ENCODE data around the gene TRDN. TPM values are rescaled to one million over a fixed set of nuclear protein-coding genes. Genes with fewer than 3 reads are reported as not detected.

Gene TRDN
- total RNA-seq, 1 experiment from 2014 or later = 10.4 TPM

GRCh38 chr6:123507582-123507981 lies 129.2 kb downstream of the TRDN start:
- Histone ChIP-seq H4K5ac (ENCODE audit: insufficient read length, low read depth, low read length) (no peak overlapping the region), H2AFZ (ENCODE audit: low read length) (no peak overlapping the region), H3K56ac (ENCODE audit: insufficient read length, low read depth, low read length) (no peak overlapping the region), H3K9ac (ENCODE audit: extremely low read depth, insufficient read length, low read length) (no peak overlapping the region), H3K79me2 (ENCODE audit: insufficient read depth, low read length) (no peaks in the 10 kb centered on the region), H3K79me1 (ENCODE audit: insufficient read depth, low read depth, low read length, poor library complexity, severe bottlenecking) (no peaks in the 10 kb centered on the region), H2BK12ac (ENCODE audit: insufficient read length, low read depth, low read length) (no peak overlapping the region), H4K91ac (ENCODE audit: insufficient read length, low read depth, low read length) (no peak overlapping the region), H3K4ac (ENCODE audit: low read depth, low read length) (no peak overlapping the region), H2BK120ac (ENCODE audit: low read depth, low read length, poor library complexity, severe bottlenecking) (no peak overlapping the region), H4K8ac (replicated peaks; ENCODE audit: insufficient read length, low read depth, low read length) (no peak overlapping the region), H2BK5ac (ENCODE audit: insufficient read length, low read length) (no peak overlapping the region), H3K27me3 (ENCODE audit: insufficient read depth, low read length) (no peaks in the 10 kb centered on the region), H2AK5ac (ENCODE audit: insufficient read length, low read length) (no peak overlapping the region), H3K18ac (ENCODE audit: insufficient read length, low read depth, low read length) (no peak overlapping the region), H3K4me2 (ENCODE audit: insufficient read depth, insufficient read length, low read length) (no peak overlapping the region), H3K23ac (ENCODE audit: insufficient read length, low read depth, low read length) (no peak overlapping the region), H3K23me2 (ENCODE audit: insufficient read length, low read depth, low read length, poor library complexity, severe bottlenecking) (no peaks in the 10 kb centered on the region), H3K14ac (ENCODE audit: insufficient read depth, low read length) (no peak overlapping the region), H3K4me1 (ENCODE audit: insufficient read depth, low read length) (no peaks in the 10 kb centered on the region), H4K20me1 (ENCODE audit: control insufficient read depth, insufficient read depth, insufficient read length) (no peaks in the 10 kb centered on the region), H2BK15ac (ENCODE audit: low read depth, low read length) (no peak overlapping the region), H3K27ac (ENCODE audit: insufficient read length, low read depth, low read length) (no peak overlapping the region), H3T11ph (ENCODE audit: low read length) (no peak overlapping the region), H2BK20ac (ENCODE audit: low read depth, low read length, poor library complexity, severe bottlenecking) (no peak overlapping the region), H3K9me3 (ENCODE audit: control insufficient read depth, low read depth, low read length) (no peaks in the 10 kb centered on the region)
- no peak overlapping the region for H3K27ac Mint-ChIP-seq
- H3K27me3 Mint-ChIP-seq (ENCODE audit: low read depth) = no peaks in the 10 kb centered on the region
- no CpG with 5 or more reads among the region's 2 CpGs for WGBS (ENCODE audit: extremely low coverage, insufficient read length, low lambda C conversion rate)
- no peak overlapping the region for H3K4me3 Mint-ChIP-seq
- H3K36me3 Mint-ChIP-seq (ENCODE audit: insufficient read depth in 1 of 3, low read depth in 3 of 3) = no peaks in the 10 kb centered on the region
- no peak for DNase-seq
- no peak for TF ChIP-seq CTCF (conservative IDR thresholded peaks at IDR 0.05)
- H3K4me1 Mint-ChIP-seq = peaks cover 0 to 4% of the 10 kb centered on the region in 2 experiments; a peak in 2 of 4 replicates
- H3K9me3 Mint-ChIP-seq = no peaks in the 10 kb centered on the region
